B cell (primary cell): ENCODE results near the gene SS18L1.

Experiments
- CTCF ChIP-seq: fragments of 200-600 bp; IDR thresholded peaks from one replicate; pipeline ENCODE4 v1.8.0; 2022; ENCODE audit warnings: antibody characterized with exemption, mild to moderate bottlenecking
- EZH2 ChIP-seq: IDR thresholded peaks from 2 replicates; pipeline ENCODE4 v1.6.1; 2012; ENCODE audit warnings: borderline replicate concordance, low read depth, mild to moderate bottlenecking, moderate library complexity, low read length; ENCODE audit not compliant: insufficient read depth, poor library complexity, severe bottlenecking

DNA sequence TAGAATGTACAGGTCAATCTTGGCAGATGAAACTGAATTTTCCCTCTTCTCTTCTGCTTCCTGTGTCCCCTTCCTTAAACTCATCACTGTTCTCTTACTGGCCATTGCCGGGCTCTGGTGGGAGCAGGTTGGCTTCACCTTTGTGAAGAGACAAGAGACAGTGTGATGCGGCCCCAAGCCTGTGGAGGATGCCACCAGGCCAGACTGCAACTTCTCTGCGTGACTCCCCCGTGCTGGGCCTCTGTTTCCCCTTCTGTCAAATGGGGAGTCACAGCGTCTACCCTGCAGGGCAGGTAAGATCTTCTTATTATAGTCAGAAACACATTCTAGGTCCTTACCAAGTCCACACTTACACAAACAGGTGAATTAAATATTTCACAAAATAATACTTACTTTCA lies 23.2 kb upstream of the SS18L1 start:
- no peak for TF ChIP-seq CTCF
- TF ChIP-seq EZH2: no peak
